Panc1 (cell line): Measurements from ENCODE around the gene EXOC7. TPM values are rescaled to one million over a fixed set of nuclear protein-coding genes. Genes with fewer than 3 reads are reported as not detected.
A peak's percentile ranks its signal among the peaks of the same experiment; 100 is the strongest.

Experiments
- ATAC-seq: fragments of 200-7000 bp; cut with Tn5 transposase; 2 replicates; pipeline ENCODE4 v1.9.1; 2020; ENCODE audit warnings: mild to moderate bottlenecking, moderate library complexity
- BruUV-seq: library from RNA; stranded (reverse); fragments of 400-500 nt; replicated peaks from 2 replicates; lab custom pipeline; 2021; lab: Mats Ljungman, UMichigan
- CTCF ChIA-PET: fragments of 300-600 bp; sonication (Branson Sonifier 250); formaldehyde crosslinking; loops from one replicate; lab custom pipeline; 2022; ENCODE audit warnings: antibody characterized with exemption; lab: Charles Lee
- POLR2A ChIA-PET: fragments of 300-600 bp; sonication (Branson Sonifier 250); formaldehyde crosslinking; loops from one replicate; lab custom pipeline; 2022; ENCODE audit warnings: antibody characterized with exemption; lab: Charles Lee
- DNase-seq: peaks from one replicate; pipeline ENCODE4 v3.0.0-alpha.2; 2010; ENCODE audit warnings: low read depth, low spot score
- H3K27ac ChIP-seq: 2 replicates; pipeline ENCODE4 v1.5.1; 2011; ENCODE audit warnings: mild to moderate bottlenecking, low read length, inconsistent platforms
- H3K27me3 ChIP-seq: fragments of 200-500 bp; sonication (Bioruptor generic); 2 replicates; pipeline ENCODE4 v1.6.0; 2014; ENCODE audit warnings: low read length, inconsistent platforms; ENCODE audit not compliant: control insufficient read depth, insufficient read depth
- H3K36me3 ChIP-seq: fragments of 200-500 bp; sonication (Bioruptor generic); 2 replicates; pipeline ENCODE4 v1.5.1; 2014; ENCODE audit warnings: inconsistent platforms, mild to moderate bottlenecking, low read length, moderate library complexity; ENCODE audit not compliant: control insufficient read depth, insufficient read depth
- H3K4me1 ChIP-seq: 2 replicates; pipeline ENCODE4 v1.5.1; 2011; ENCODE audit warnings: inconsistent platforms, mild to moderate bottlenecking, low read length, moderate library complexity; ENCODE audit not compliant: control insufficient read depth, insufficient read depth
- H3K4me3 ChIP-seq, 2 experiments: 2 replicates each; pipeline ENCODE4 v1.5.1; 2011 to 2012; ENCODE audit warnings: low read depth in 2 of 2, low read length in 2 of 2, mild to moderate bottlenecking in 2 of 2, inconsistent platforms in 1 of 2, moderate library complexity in 1 of 2
- H3K9me3 ChIP-seq: fragments of 200-500 bp; sonication (Bioruptor generic); 2 replicates; pipeline ENCODE4 v1.5.1; 2014; ENCODE audit warnings: low read depth, mild to moderate bottlenecking, inconsistent platforms, low read length, moderate library complexity; ENCODE audit not compliant: control insufficient read depth, insufficient read depth
- POLR2AphosphoS5 ChIP-seq: IDR thresholded peaks from 2 replicates; pipeline ENCODE4 v1.6.1; 2012; ENCODE audit warnings: mild to moderate bottlenecking, low read depth, low read length, moderate library complexity
- REST ChIP-seq, 2 experiments: IDR thresholded peaks; 2 replicates each; pipeline ENCODE4 v1.6.1; 2011 to 2012; ENCODE audit warnings: low read depth in 2 of 2, control low read depth in 1 of 2, low read length in 1 of 2, mild to moderate bottlenecking in 1 of 2, moderate library complexity in 1 of 2; ENCODE audit not compliant: insufficient read depth in 1 of 2
- SIN3A ChIP-seq: IDR thresholded peaks from 2 replicates; pipeline ENCODE4 v1.6.1; 2012; ENCODE audit warnings: low read depth, mild to moderate bottlenecking, low read length, moderate library complexity, borderline replicate concordance; ENCODE audit not compliant: insufficient read depth
- TCF7L2 ChIP-seq: IDR thresholded peaks from 2 replicates; pipeline ENCODE4 v1.6.1; 2011; ENCODE audit warnings: mild to moderate bottlenecking, low read depth, low read length, inconsistent platforms
- in situ Hi-C: cut with HindIII; loops from 2 replicates; pipeline ENCODE4 v1.10.0; 2016; ENCODE audit warnings: low sequenced_read_pairs, low pct_unique_long_range_greater_than_20kb
- intact Hi-C: fragments of 100-400 bp; cut with micrococcal nuclease; formaldehyde crosslinking; loops from one replicate; pipeline ENCODE4 v1.10.0; 2022; ENCODE audit not compliant: unreplicated experiment
- total RNA-seq: library from RNA; stranded (reverse); gene quantifications from one replicate; pipeline ENCODE4 v1.2.1, GENCODE V29; 2021; ENCODE audit not compliant: unreplicated experiment
- TF ChIP-seq, protein P1 (sequence below): fragments of 450-650 bp; IDR thresholded peaks from 2 replicates; pipeline ENCODE4 v1.5.1; 2017; ENCODE audit warnings: mild to moderate bottlenecking

The EXOC7 gene
- total RNA-seq, 1 experiment from 2014 or later, result 190 TPM

DNA sequence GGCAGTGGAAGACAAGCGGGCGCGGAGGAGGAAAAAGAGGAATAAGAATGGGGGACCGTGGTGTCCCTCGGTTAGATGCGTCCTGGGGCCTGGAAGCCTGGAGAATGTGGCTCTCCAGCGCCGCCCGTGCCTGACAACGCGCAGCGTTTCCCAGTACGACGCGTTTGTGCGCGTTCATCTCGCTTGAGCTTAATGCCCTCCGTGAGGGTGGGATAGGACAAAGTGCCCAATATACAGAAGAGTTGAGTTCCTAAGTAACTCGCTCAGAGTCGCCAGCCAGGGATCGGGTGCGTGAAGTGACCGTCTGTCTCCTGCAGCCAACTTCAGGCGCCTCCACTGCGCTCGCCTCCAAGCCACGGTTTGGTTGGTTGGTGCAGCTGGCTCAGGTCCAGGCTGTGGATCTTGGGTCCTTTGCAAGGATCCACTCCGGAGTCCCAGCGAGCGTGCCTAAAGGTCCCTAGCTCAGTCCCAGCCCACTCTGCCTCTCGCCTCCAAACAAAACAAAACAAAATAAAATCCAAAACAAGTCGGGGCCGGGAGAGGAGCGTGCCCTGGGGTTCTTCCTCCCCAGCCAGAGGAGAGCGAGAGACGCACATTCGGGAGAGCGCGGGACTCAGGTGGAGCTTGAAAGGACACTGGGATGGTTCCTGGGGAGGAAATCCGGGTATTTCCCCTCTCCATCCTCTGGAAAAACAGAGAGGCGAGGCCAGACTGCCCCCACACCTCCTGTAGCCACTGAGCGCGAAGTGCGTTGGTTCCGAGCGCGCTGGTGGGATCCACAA is 28.0 kb downstream of the EXOC7 start:
- intact Hi-C loops, result no loop called here
- in situ Hi-C loops, result no loop called here
- DNase-seq, result no peak
- H3K4me3 ChIP-seq, result no peak overlapping the region
- H3K27ac ChIP-seq, result no peak overlapping the region
- H3K36me3 ChIP-seq, result peaks cover 7% of the 10 kb centered on the region; the same call in 1 of the 2 replicates
- peaks cover 12% of the 10 kb centered on the region for H3K4me1 ChIP-seq
- POLR2A ChIA-PET, result no interaction called here
- no peaks in the 10 kb centered on the region for H3K9me3 ChIP-seq
- TF ChIP-seq REST (IDR thresholded peaks at IDR 0.05; ENCODE audit: insufficient read depth in 1 of 2, low read depth in 2 of 2, low read length in 1 of 2), result no peak
- TF ChIP-seq SIN3A, result no peak
- no peak for TF ChIP-seq TCF7L2
- TF ChIP-seq POLR2AphosphoS5, result no peak
- TF ChIP-seq, protein P1, sequence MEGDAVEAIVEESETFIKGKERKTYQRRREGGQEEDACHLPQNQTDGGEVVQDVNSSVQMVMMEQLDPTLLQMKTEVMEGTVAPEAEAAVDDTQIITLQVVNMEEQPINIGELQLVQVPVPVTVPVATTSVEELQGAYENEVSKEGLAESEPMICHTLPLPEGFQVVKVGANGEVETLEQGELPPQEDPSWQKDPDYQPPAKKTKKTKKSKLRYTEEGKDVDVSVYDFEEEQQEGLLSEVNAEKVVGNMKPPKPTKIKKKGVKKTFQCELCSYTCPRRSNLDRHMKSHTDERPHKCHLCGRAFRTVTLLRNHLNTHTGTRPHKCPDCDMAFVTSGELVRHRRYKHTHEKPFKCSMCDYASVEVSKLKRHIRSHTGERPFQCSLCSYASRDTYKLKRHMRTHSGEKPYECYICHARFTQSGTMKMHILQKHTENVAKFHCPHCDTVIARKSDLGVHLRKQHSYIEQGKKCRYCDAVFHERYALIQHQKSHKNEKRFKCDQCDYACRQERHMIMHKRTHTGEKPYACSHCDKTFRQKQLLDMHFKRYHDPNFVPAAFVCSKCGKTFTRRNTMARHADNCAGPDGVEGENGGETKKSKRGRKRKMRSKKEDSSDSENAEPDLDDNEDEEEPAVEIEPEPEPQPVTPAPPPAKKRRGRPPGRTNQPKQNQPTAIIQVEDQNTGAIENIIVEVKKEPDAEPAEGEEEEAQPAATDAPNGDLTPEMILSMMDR, result no peak
- BruUV-seq, result no TSS peak
- CTCF ChIA-PET, result interaction anchor here (0.8 kb wide), 1 partner anchor 104 kb away, joined by 3 read pairs; no protein-coding TSS in a partner anchor
- no peak for ATAC-seq
- H3K27me3 ChIP-seq, result no peaks in the 10 kb centered on the region

DNA sequence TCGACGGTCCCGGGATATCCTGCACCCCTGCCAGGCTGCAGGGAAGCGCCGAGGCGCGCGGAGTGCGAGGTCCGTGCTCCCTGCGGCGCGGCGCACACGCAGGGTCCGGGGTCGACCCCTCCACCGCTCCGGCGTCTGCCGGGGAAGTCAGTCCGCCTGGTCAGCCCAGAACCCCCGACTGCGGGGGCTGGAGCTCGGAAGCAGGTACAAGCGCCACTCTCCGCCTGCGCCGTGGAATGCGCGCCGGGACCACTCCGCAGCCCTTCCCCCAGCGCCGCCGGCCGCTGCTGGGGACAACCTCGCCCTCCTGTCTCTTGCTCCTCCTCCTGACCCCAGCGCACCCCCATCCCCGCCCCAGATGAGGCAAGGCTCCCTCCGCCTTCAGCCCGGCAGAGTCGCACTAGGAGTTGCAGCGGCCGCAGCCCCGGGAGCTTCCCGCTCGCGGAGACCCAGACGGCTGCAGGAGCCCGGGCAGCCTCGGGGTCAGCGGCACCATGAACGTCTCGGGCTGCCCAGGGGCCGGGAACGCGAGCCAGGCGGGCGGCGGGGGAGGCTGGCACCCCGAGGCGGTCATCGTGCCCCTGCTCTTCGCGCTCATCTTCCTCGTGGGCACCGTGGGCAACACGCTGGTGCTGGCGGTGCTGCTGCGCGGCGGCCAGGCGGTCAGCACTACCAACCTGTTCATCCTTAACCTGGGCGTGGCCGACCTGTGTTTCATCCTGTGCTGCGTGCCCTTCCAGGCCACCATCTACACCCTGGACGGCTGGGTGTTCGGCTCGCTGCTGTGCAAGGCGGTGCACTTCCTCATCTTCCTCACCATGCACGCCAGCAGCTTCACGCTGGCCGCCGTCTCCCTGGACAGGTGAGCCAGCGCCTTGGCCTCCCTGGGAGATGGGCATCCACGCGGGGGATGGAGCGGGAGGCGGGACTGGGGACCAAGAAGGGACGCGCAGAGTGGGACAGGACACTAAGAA is 28.9 kb downstream of the EXOC7 start, which contains the start of gene GALR2:
Gene GALR2, plus strand, starts transcription at position 392 of the 974 bp plus-strand sequence. Its CDS starts 103 bp downstream, at position 495.
- H3K4me1 ChIP-seq, result peaks cover 7% of the 10 kb centered on the region
- POLR2A ChIA-PET, result no interaction called here
- TF ChIP-seq, protein P1, result no peak
- no peak within 1 kb of the TSS for H3K27ac ChIP-seq
- ATAC-seq (no peak), DNase-seq (no peak)
- no peaks in the 10 kb centered on the region for H3K9me3 ChIP-seq
- H3K27me3 ChIP-seq, result no peaks in the 10 kb centered on the region
- intact Hi-C loops (no loop called here), in situ Hi-C loops (loop anchor here (25.0 kb wide), 1 partner anchor 137 kb away; the partner anchor contains the start of gene FBF1)
- peak within 1 kb of the TSS in 1 of 2 experiments; percentile 14; a peak in 3 of 4 replicates for H3K4me3 ChIP-seq
- CTCF ChIA-PET, result no interaction called here
- BruUV-seq, result no TSS peak
- peaks cover 7% of the 10 kb centered on the region; the same call in 1 of the 2 replicates for H3K36me3 ChIP-seq
